Breast epithelium (tissue), 4 donors: Measurements from ENCODE around the gene ZNF195. TPM values are rescaled to one million over a fixed set of nuclear protein-coding genes. Genes with fewer than 3 reads are reported as not detected.
"Not testable (repeated sequence)": the region's sequence is repeated elsewhere in the genome, so short reads cannot be mapped to it uniquely, and the experiment has no call there.

Source experiments
- DNase-seq, 2 donors: peaks; one replicate each; pipeline ENCODE4 v3.0.0-alpha.2; 2019; ENCODE audit warnings: low spot score in 2 of 2
- H3K27ac ChIP-seq, 2 donors: fragments of 200-600 bp; sonication (generic) in 1 of 2; one replicate each; pipeline ENCODE4 v1.5.1; 2016 to 2019; ENCODE audit warnings: mild to moderate bottlenecking in 1 of 2
- H3K27me3 ChIP-seq, 2 donors: fragments of 200-600 bp; sonication (generic) in 1 of 2; one replicate each; pipeline versions ENCODE4 v1.5.1 to v1.6.0; 2017 to 2019; ENCODE audit warnings: control low read depth in 1 of 2, mild to moderate bottlenecking in 1 of 2
- H3K36me3 ChIP-seq: fragments of 200-600 bp; one replicate; pipeline ENCODE4 v1.5.1; 2019
- H3K4me1 ChIP-seq, 2 donors: fragments of 200-600 bp; sonication (generic); one replicate each; pipeline ENCODE4 v1.5.1; 2016 to 2019; ENCODE audit warnings: control low read depth in 1 of 2
- H3K4me3 ChIP-seq, 3 donors: fragments of 200-600 bp; sonication (generic); 1 replicate in 2 of 3; 2 replicates in 1 of 3; pipeline ENCODE4 v1.5.1; 2016 to 2019; ENCODE audit warnings: mild to moderate bottlenecking in 3 of 3, moderate library complexity in 2 of 3
- H3K9me3 ChIP-seq, 2 donors: fragments of 200-600 bp; sonication (generic) in 1 of 2; one replicate each; pipeline ENCODE4 v1.5.1; 2016 to 2019; ENCODE audit warnings: control low read depth in 1 of 2
- POLR2A ChIP-seq: fragments of 450-650 bp; IDR thresholded peaks from one replicate; pipeline ENCODE4 v1.6.1; 2016; ENCODE audit warnings: antibody characterized with exemption, mild to moderate bottlenecking, moderate library complexity
- POLR2AphosphoS5 ChIP-seq, 3 donors: sonication (generic); formaldehyde crosslinking; IDR thresholded peaks; one replicate each; pipeline ENCODE4 v1.6.1; 2017; ENCODE audit warnings: antibody characterized with exemption in 3 of 3
- intact Hi-C: fragments of 100-400 bp; cut with DNase I; formaldehyde crosslinking; loops from one replicate; pipeline ENCODE4 v1.15.1; 2023; ENCODE audit warnings: low total_unique reads
- total RNA-seq, 3 donors: library from RNA; depleted of rRNA; stranded (reverse); fragments of >200 nt; gene quantifications; one replicate each; pipeline ENCODE4 v1.1.0, GENCODE V29; 2016
- TF ChIP-seq, protein P1 (sequence below), 3 donors: fragments of 450-650 bp; IDR thresholded peaks; one replicate each; pipeline ENCODE4 v1.5.1; 2016 to 2017; ENCODE audit warnings: antibody characterized with exemption in 3 of 3, mild to moderate bottlenecking in 3 of 3, moderate library complexity in 3 of 3

Gene ZNF195
- total RNA-seq, 3 donors from 2014 or later = 16.5 to 41.9 (median 31.5) TPM

DNA sequence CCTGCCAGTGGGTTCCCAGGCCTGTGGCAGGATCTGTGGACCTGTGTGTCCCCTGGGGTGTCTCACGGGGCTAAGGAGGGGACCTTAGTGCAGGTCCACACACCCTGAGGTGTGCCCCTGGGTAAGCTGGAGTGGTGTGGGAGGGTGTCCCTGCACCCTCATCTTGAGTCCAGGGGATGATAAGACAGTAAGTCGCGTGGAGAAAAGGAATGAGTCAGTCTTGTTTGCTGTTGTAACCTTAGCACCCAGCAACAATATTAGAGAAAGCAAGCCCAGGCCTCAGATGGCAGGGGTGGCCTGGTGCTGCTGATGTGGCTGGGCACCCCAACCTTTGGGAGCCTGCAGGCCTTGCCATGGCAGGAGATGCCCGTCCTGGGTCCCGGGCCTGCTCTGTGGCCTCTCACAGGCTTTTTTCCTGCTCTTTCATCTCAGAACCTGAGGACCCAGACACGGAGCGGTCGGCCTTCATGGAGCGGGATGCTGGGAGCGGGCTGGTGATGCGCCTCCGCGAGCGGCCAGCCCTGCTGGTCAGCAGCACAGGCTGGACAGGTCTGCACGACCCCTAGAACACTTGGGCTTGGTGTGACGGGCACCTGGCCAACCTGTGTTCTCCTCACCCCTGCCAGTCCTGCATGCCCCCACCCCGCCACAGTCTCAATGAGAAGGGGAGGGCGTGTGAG is 23.4 kb upstream of the ZNF195 start:
- intact Hi-C loops, H3K4me3 ChIP-seq, H3K9me3 ChIP-seq, H3K27me3 ChIP-seq, DNase-seq, H3K4me1 ChIP-seq, H3K27ac ChIP-seq, H3K36me3 ChIP-seq: not testable (repeated sequence)

DNA sequence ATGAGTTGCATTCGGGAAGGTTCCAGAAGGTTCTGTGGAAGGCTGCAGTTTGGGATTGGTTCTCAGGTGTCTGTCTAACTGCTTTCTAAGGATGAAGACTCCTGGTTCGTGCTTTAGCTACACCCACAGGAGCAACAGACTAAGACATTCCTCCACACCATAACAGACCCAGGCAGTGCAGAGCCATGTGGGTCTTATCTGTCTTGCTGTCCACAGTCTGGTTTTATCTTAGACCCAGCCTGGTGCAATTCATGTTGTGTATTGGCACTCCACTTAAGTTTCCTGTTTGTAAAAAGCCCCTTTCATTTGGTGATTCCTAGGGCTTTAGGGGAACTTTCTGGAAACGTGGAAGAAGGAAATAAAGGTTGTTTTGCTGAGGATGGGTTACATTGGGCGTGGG is 22.1 kb upstream of the ZNF195 start:
- H3K4me1 ChIP-seq, intact Hi-C loops, H3K36me3 ChIP-seq, H3K27ac ChIP-seq, H3K27me3 ChIP-seq, H3K9me3 ChIP-seq, DNase-seq, H3K4me3 ChIP-seq: not testable (repeated sequence)

DNA sequence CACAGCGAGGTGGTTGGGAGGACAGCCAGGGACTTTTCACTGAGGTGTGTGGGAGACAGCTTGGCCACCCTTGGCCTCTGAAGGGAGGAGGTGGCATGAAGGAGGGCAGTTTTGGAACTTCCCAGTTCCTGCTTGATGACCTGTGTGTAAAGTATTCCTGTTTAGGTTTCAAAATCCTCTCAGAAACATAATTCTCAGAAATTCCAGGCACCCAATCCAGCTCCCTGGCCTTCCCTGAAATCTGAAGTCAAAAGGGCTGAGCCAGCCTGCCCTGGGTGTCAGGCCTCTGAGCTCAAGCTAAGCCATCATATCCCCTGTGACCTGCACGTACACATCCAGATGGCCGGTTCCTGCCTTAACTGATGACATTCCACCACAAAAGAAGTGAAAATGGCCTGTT is 19.6 kb upstream of the ZNF195 start:
- H3K4me3 ChIP-seq, H3K36me3 ChIP-seq, DNase-seq, H3K27me3 ChIP-seq, H3K9me3 ChIP-seq, intact Hi-C loops, H3K4me1 ChIP-seq: not testable (repeated sequence)
- H3K27ac ChIP-seq = peak overlapping the region; percentile 21 to 32

DNA sequence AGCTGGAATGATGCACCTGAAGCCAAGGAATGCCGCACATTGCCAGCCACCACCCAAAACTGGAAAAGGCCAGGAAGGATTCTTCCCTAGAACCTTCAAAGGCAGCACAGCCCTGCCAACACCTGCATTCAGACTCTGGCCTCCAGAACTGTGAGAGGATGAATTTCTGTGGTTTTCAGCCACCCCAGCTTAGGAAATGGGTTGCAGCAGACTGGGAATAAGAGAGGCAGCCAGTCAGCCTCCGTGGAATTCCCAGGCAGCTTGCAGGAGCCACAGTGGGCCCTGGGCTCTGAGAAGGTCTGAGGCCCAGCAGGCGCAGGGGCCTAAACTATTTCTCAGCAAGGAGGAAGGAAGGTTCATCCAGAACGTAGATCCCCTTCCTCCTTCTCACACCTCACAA is 19.2 kb upstream of the ZNF195 start:
- peak overlapping the region; percentile 21 to 32 for H3K27ac ChIP-seq
- H3K9me3 ChIP-seq, intact Hi-C loops, H3K4me1 ChIP-seq, H3K4me3 ChIP-seq, DNase-seq, H3K27me3 ChIP-seq, H3K36me3 ChIP-seq: not testable (repeated sequence)

DNA sequence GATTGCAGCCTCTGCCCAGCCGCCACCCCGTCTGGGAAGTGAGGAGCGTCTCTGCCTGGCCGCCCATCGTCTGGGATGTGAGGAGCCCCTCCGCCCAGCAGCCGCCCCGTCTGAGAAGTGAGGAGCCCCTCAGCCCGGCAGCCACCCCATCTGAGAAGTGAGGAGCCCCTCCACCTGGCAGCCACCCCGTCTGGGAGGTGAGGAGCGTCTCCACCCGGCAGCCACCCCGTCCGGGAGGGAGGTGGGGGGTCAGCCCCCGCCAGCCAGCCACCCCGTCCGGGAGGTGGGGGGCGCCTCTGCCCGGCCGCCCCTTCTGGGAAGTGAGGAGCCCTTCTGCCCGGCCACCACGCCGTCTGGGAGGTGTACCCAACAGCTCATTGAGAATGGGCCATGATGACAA is 18.3 kb upstream of the ZNF195 start:
- H3K9me3 ChIP-seq, H3K27me3 ChIP-seq, H3K36me3 ChIP-seq, DNase-seq, H3K4me1 ChIP-seq, H3K27ac ChIP-seq, H3K4me3 ChIP-seq, intact Hi-C loops: not testable (repeated sequence)

- H3K9me3 ChIP-seq, H3K27me3 ChIP-seq: not testable (repeated sequence)
Measured at GRCh38 chr11:3395468-3395867, 16.5 kb upstream of the ZNF195 start.

GRCh38 chr11:3394956-3395355 is 16.0 kb upstream of the ZNF195 start:
- H3K9me3 ChIP-seq, H3K36me3 ChIP-seq, H3K27ac ChIP-seq, intact Hi-C loops, H3K27me3 ChIP-seq, DNase-seq, H3K4me1 ChIP-seq, H3K4me3 ChIP-seq: not testable (repeated sequence)

More at GRCh38 chr11:3395468-3395867, 16.5 kb upstream of the ZNF195 start:
- H3K27ac ChIP-seq, H3K4me1 ChIP-seq, H3K4me3 ChIP-seq, intact Hi-C loops, H3K36me3 ChIP-seq, DNase-seq: not testable (repeated sequence)

DNA sequence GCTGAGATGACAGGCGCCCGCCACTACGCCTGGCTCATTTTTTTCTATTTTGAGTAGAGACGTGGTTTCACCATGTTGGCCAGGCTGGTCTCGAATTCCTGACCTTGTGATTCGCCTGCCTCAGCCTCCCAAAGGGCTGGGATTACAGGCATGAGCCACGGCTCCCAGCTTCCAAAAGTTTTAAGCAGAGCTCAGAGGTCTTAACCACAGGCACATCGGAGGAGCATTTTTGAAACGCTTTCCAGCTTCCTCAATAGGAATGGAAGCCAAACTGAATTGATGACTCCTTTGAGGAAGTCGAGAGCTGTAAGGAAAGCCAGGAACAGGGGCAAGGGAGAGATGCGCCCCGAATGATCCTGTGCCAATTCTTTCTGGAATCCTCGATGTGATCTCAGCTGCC is 14.5 kb upstream of the ZNF195 start:
- H3K4me1 ChIP-seq, DNase-seq, H3K9me3 ChIP-seq, H3K36me3 ChIP-seq, intact Hi-C loops, H3K4me3 ChIP-seq, H3K27ac ChIP-seq, H3K27me3 ChIP-seq: not testable (repeated sequence)

DNA sequence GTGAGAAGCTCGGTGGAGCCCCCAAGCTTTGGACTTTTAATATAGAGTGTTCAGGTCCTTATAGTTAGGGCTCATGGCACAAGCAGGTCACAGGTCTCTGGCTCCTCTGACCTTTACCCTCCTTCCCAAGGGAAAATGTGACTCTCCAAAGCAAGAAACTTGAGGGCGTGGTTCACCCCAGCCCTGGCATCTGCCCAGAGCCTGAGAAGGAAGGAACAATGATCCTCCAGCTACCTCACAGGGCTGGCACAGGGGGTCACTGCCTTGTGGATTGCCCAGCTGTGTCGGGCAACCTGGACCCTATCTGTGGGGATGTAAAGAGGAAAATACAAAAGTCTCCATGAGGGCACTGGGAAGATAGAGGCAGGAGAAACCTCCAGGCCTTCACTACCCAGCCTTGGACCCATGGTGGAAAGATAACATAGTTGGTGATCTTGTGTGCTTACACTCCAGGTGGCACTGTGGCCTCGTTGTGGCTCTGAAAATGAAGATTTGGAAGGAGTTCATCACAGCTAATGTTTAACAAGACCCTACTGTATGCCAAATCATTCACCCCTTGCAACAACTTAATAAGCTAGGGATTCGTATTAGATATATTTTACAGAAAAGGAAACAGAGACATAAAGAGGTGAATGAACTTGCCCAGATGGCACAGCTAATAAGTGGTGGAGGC is 3.8 kb upstream of the ZNF195 start:
- Histone ChIP-seq H3K36me3 (no peaks in the 10 kb centered on the region), H3K4me1 (no peaks in the 10 kb centered on the region), H3K9me3 (no peaks in the 10 kb centered on the region), H3K27ac (no peak overlapping the region), H3K4me3 (no peak overlapping the region), H3K27me3 (no peaks in the 10 kb centered on the region)
- intact Hi-C loops = no loop called here
- TF ChIP-seq POLR2A (no peak), POLR2AphosphoS5 (IDR thresholded peaks at IDR 0.05) (no peak)
- TF ChIP-seq, protein P1, sequence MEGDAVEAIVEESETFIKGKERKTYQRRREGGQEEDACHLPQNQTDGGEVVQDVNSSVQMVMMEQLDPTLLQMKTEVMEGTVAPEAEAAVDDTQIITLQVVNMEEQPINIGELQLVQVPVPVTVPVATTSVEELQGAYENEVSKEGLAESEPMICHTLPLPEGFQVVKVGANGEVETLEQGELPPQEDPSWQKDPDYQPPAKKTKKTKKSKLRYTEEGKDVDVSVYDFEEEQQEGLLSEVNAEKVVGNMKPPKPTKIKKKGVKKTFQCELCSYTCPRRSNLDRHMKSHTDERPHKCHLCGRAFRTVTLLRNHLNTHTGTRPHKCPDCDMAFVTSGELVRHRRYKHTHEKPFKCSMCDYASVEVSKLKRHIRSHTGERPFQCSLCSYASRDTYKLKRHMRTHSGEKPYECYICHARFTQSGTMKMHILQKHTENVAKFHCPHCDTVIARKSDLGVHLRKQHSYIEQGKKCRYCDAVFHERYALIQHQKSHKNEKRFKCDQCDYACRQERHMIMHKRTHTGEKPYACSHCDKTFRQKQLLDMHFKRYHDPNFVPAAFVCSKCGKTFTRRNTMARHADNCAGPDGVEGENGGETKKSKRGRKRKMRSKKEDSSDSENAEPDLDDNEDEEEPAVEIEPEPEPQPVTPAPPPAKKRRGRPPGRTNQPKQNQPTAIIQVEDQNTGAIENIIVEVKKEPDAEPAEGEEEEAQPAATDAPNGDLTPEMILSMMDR (IDR thresholded peaks at IDR 0.05) = no peak
- DNase-seq = no peak
